ENCODE data around the gene SPIRE2. TPM values are rescaled to one million over a fixed set of nuclear protein-coding genes. Genes with fewer than 3 reads are reported as not detected.

The SPIRE2 gene
- total and polyA plus RNA-seq, 2 of the 13 experiments (the other 11 are each of a cell fraction or from before 2014, with no cell fraction given), result 13.3 to 37.5 TPM

DNA sequence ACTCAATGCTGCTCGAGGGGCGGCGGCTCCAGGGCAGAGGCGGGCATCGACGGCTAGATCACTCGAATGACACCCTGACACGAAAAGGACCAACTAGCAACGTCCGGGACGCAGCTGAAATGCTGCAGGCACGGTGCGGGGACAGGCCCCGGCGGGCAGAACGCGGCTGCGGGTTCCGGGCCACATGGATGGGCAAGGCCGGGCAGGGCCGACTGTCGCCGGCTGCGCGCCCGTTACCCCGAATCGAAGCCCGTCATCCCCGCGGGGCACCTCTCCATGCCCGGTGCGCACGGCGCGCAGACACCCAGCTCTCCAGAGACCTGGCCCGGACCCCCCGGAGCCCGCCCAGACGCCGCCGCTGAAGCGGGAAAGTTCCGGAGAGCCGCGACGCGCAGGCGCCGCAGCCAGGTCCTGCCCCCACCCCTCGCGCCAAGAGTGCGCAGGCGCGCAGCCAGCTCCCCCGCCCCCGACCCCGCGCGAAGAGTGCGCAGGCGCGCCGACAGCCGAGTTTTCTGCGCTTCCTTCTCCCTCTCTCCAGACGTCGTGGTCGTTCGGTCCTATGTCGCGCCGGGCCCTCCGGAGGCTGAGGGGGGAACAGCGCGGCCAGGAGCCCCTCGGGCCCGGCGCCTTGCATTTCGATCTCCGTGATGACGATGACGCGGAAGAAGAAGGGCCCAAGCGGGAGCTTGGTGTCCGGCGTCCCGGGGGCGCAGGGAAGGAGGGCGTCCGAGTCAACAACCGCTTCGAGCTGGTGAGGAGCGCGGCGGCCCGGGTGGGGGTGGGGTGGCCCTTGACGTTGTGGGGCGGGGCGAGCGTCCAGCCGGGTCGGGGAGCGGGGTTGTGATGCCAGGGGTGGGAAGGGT, 45.1 kb downstream of the SPIRE2 start, which contains the start of gene TCF25 (continued):
- TF ChIP-seq, protein P1, sequence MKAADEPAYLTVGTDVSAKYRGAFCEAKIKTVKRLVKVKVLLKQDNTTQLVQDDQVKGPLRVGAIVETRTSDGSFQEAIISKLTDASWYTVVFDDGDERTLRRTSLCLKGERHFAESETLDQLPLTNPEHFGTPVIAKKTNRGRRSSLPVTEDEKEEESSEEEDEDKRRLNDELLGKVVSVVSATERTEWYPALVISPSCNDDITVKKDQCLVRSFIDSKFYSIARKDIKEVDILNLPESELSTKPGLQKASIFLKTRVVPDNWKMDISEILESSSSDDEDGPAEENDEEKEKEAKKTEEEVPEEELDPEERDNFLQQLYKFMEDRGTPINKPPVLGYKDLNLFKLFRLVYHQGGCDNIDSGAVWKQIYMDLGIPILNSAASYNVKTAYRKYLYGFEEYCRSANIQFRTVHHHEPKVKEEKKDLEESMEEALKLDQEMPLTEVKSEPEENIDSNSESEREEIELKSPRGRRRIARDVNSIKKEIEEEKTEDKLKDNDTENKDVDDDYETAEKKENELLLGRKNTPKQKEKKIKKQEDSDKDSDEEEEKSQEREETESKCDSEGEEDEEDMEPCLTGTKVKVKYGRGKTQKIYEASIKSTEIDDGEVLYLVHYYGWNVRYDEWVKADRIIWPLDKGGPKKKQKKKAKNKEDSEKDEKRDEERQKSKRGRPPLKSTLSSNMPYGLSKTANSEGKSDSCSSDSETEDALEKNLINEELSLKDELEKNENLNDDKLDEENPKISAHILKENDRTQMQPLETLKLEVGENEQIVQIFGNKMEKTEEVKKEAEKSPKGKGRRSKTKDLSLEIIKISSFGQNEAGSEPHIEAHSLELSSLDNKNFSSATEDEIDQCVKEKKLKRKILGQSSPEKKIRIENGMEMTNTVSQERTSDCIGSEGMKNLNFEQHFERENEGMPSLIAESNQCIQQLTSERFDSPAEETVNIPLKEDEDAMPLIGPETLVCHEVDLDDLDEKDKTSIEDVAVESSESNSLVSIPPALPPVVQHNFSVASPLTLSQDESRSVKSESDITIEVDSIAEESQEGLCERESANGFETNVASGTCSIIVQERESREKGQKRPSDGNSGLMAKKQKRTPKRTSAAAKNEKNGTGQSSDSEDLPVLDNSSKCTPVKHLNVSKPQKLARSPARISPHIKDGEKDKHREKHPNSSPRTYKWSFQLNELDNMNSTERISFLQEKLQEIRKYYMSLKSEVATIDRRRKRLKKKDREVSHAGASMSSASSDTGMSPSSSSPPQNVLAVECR (CRISPR knock-in tag; IDR thresholded peaks at IDR 0.05; ENCODE audit: borderline replicate concordance), result peak; percentile 86
- no peak; the same call in 1 of the 2 replicates for TF ChIP-seq PPARG (CRISPR knock-in tag; conservative IDR thresholded peaks at IDR 0.05)
- TF ChIP-seq, protein P2, sequence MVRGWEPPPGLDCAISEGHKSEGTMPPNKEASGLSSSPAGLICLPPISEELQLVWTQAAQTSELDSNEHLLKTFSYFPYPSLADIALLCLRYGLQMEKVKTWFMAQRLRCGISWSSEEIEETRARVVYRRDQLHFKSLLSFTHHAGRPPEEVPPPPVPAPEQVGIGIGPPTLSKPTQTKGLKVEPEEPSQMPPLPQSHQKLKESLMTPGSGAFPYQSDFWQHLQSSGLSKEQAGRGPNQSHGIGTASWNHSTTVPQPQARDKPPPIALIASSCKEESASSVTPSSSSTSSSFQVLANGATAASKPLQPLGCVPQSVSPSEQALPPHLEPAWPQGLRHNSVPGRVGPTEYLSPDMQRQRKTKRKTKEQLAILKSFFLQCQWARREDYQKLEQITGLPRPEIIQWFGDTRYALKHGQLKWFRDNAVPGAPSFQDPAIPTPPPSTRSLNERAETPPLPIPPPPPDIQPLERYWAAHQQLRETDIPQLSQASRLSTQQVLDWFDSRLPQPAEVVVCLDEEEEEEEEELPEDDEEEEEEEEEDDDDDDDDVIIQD (CRISPR knock-in tag; IDR thresholded peaks at IDR 0.05; ENCODE audit: low read depth), result no peak
- TF ChIP-seq, protein P3, sequence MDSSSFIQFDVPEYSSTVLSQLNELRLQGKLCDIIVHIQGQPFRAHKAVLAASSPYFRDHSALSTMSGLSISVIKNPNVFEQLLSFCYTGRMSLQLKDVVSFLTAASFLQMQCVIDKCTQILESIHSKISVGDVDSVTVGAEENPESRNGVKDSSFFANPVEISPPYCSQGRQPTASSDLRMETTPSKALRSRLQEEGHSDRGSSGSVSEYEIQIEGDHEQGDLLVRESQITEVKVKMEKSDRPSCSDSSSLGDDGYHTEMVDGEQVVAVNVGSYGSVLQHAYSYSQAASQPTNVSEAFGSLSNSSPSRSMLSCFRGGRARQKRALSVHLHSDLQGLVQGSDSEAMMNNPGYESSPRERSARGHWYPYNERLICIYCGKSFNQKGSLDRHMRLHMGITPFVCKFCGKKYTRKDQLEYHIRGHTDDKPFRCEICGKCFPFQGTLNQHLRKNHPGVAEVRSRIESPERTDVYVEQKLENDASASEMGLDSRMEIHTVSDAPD (CRISPR knock-in tag; IDR thresholded peaks at IDR 0.05), result peak; percentile 44; the same call in 1 of the 2 replicates
- TF ChIP-seq MTA1 (CRISPR knock-in tag; IDR thresholded peaks at IDR 0.05; ENCODE audit: borderline replicate concordance), result no peak
- peak; percentile 94 for TF ChIP-seq CENPT (CRISPR knock-in tag; IDR thresholded peaks at IDR 0.05; ENCODE audit: low read depth)
- TF ChIP-seq FOXC1 (CRISPR knock-in tag; IDR thresholded peaks at IDR 0.05; ENCODE audit: borderline replicate concordance), result peak; percentile 93; the same call in 1 of the 2 replicates
- peak; percentile 91 for TF ChIP-seq HOXA5 (CRISPR knock-in tag; IDR thresholded peaks at IDR 0.05)
- TF ChIP-seq ZNF205 (CRISPR knock-in tag; IDR thresholded peaks at IDR 0.05), result peak; percentile 83
- TF ChIP-seq ARNT2 (CRISPR knock-in tag; IDR thresholded peaks at IDR 0.05; ENCODE audit: low read depth), result peak; percentile 94
- no peak for TF ChIP-seq PLRG1 (conservative IDR thresholded peaks at IDR 0.05)
- TF ChIP-seq ZNF10 (CRISPR knock-in tag; IDR thresholded peaks at IDR 0.05; ENCODE audit: borderline replicate concordance, low read depth), result no peak
- no peak for TF ChIP-seq PAF1 (CRISPR knock-in tag; IDR thresholded peaks at IDR 0.05)
- TF ChIP-seq, protein P4, sequence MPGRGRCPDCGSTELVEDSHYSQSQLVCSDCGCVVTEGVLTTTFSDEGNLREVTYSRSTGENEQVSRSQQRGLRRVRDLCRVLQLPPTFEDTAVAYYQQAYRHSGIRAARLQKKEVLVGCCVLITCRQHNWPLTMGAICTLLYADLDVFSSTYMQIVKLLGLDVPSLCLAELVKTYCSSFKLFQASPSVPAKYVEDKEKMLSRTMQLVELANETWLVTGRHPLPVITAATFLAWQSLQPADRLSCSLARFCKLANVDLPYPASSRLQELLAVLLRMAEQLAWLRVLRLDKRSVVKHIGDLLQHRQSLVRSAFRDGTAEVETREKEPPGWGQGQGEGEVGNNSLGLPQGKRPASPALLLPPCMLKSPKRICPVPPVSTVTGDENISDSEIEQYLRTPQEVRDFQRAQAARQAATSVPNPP (CRISPR knock-in tag; IDR thresholded peaks at IDR 0.05), result 0 out of 2 replicates have a peak, but pooled peaks have one; percentile 8
- TF ChIP-seq ZNF354B (CRISPR knock-in tag; IDR thresholded peaks at IDR 0.05), result peak; percentile 29; the same call in 1 of the 2 replicates
- TF ChIP-seq HOXA3 (CRISPR knock-in tag; IDR thresholded peaks at IDR 0.05), result peak; percentile 53
- TF ChIP-seq, protein P5, sequence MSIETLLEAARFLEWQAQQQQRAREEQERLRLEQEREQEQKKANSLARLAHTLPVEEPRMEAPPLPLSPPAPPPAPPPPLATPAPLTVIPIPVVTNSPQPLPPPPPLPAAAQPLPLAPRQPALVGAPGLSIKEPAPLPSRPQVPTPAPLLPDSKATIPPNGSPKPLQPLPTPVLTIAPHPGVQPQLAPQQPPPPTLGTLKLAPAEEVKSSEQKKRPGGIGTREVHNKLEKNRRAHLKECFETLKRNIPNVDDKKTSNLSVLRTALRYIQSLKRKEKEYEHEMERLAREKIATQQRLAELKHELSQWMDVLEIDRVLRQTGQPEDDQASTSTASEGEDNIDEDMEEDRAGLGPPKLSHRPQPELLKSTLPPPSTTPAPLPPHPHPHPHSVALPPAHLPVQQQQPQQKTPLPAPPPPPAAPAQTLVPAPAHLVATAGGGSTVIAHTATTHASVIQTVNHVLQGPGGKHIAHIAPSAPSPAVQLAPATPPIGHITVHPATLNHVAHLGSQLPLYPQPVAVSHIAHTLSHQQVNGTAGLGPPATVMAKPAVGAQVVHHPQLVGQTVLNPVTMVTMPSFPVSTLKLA (IDR thresholded peaks at IDR 0.05), result no peak
- TF ChIP-seq ZKSCAN5 (CRISPR knock-in tag; IDR thresholded peaks at IDR 0.05), result no peak
- TF ChIP-seq ZBTB1 (CRISPR knock-in tag; IDR thresholded peaks at IDR 0.05; ENCODE audit: borderline replicate concordance), result peak; percentile 64; the same call in 1 of the 2 replicates

Measured in HepG2 (cell line).